Inferior parietal cortex (tissue), 1 donor: ENCODE results near the gene PLPPR2.
"Not testable (repeated sequence)": the region's sequence is repeated elsewhere in the genome, so short reads cannot be mapped to it uniquely, and the experiment has no call there.

Experiments used
- DNase-seq: peaks from one replicate; pipeline ENCODE4 v3.0.0-alpha.2; 2016; ENCODE audit errors: extremely low spot score

PLPPR2 gene

GRCh38 chr19:11355160-11356073 is at the start of gene PLPPR2:
Gene PLPPR2, plus strand, starts transcription at chr19:11355432. Its CDS starts 2,242 bp downstream, at chr19:11357674.
- peak; percentile 87 for DNase-seq

- no peak for DNase-seq
Measured at GRCh38 chr19:11306337-11306736, 48.9 kb upstream of the PLPPR2 start.

GRCh38 chr19:11320278-11320995 is 34.8 kb upstream of the PLPPR2 start:
- DNase-seq = not testable (repeated sequence)

GRCh38 chr19:11321191-11322126 is 33.8 kb upstream of the PLPPR2 start:
- no peak for DNase-seq

GRCh38 chr19:11322269-11323024 is 32.8 kb upstream of the PLPPR2 start:
- no peak for DNase-seq

GRCh38 chr19:11323601-11324078 is 31.6 kb upstream of the PLPPR2 start:
- no peak for DNase-seq

GRCh38 chr19:11324079-11324661 is 31.1 kb upstream of the PLPPR2 start:
- DNase-seq = no peak

GRCh38 chr19:11324748-11325389 is 30.4 kb upstream of the PLPPR2 start:
- DNase-seq = no peak

- DNase-seq = no peak
Measured at GRCh38 chr19:11325544-11325943, 29.7 kb upstream of the PLPPR2 start.

GRCh38 chr19:11330127-11330526 is 25.1 kb upstream of the PLPPR2 start:
- no peak for DNase-seq

GRCh38 chr19:11331502-11331901 is 23.7 kb upstream of the PLPPR2 start:
- DNase-seq = no peak

- DNase-seq = no peak
Measured at GRCh38 chr19:11332822-11333221, 22.4 kb upstream of the PLPPR2 start.

GRCh38 chr19:11333838-11334237 is 21.4 kb upstream of the PLPPR2 start:
- not testable (repeated sequence) for DNase-seq

GRCh38 chr19:11335449-11336146 is 19.6 kb upstream of the PLPPR2 start:
- DNase-seq = no peak

- DNase-seq = no peak
Measured at GRCh38 chr19:11337080-11337479, 18.2 kb upstream of the PLPPR2 start.

- DNase-seq = no peak
Measured at GRCh38 chr19:11338121-11338520, 17.1 kb upstream of the PLPPR2 start.

GRCh38 chr19:11338569-11339253 is 16.5 kb upstream of the PLPPR2 start:
- no peak for DNase-seq

- peak; percentile 70 for DNase-seq
Measured at GRCh38 chr19:11339254-11340098, 15.8 kb upstream of the PLPPR2 start, which contains the start of gene RAB3D. Gene RAB3D, minus strand, starts transcription at chr19:11339657. Its CDS starts 2,258 bp downstream, at chr19:11337399.
